ENCODE data around the gene SLC38A1. TPM values are rescaled to one million over a fixed set of nuclear protein-coding genes. Genes with fewer than 3 reads are reported as not detected.

The SLC38A1 gene
- polyA plus RNA-seq, 1 experiment, result 136 TPM

GRCh38 chr12:46187023-46187422 is 81.8 kb downstream of the SLC38A1 start:
- Histone ChIP-seq H3K4me3 (ENCODE audit: low read depth, low read length) (no peak overlapping the region), H3K9me3 (ENCODE audit: control insufficient read depth, insufficient read depth, low read length) (no peaks in the 10 kb centered on the region), H3K27me3 (ENCODE audit: control insufficient read depth, insufficient read depth, low read length) (no peaks in the 10 kb centered on the region), H3K27ac (ENCODE audit: low read depth, low read length) (no peak overlapping the region)
- CTCF ChIA-PET, result interaction anchor here (1.6 kb wide), 1 partner anchor 62 kb away, joined by 3 read pairs; no protein-coding TSS in a partner anchor
- peak; percentile 62 for DNase-seq (ENCODE audit: low read depth, low spot score)
- POLR2A ChIA-PET, result no interaction called here
- no peak for TF ChIP-seq CTCF (IDR thresholded peaks at IDR 0.05; ENCODE audit: low read depth, low read length)

- Histone ChIP-seq H3K9me3 (ENCODE audit: control insufficient read depth, insufficient read depth, low read length) (no peaks in the 10 kb centered on the region), H3K27me3 (ENCODE audit: control insufficient read depth, insufficient read depth, low read length) (no peaks in the 10 kb centered on the region), H3K4me3 (ENCODE audit: low read depth, low read length) (no peak overlapping the region), H3K27ac (ENCODE audit: low read depth, low read length) (no peak overlapping the region)
- ChIA-PET POLR2A (no interaction called here), CTCF (no interaction called here)
- DNase-seq (ENCODE audit: low read depth, low spot score), result no peak
- TF ChIP-seq CTCF (IDR thresholded peaks at IDR 0.05; ENCODE audit: low read depth, low read length), result no peak
Observed at GRCh38 chr12:46186088-46186487, 82.8 kb downstream of the SLC38A1 start.

GRCh38 chr12:46185686-46186085 is 83.2 kb downstream of the SLC38A1 start:
- Histone ChIP-seq H3K9me3 (ENCODE audit: control insufficient read depth, insufficient read depth, low read length) (no peaks in the 10 kb centered on the region), H3K4me3 (ENCODE audit: low read depth, low read length) (no peak overlapping the region), H3K27ac (ENCODE audit: low read depth, low read length) (no peak overlapping the region), H3K27me3 (ENCODE audit: control insufficient read depth, insufficient read depth, low read length) (no peaks in the 10 kb centered on the region)
- ChIA-PET POLR2A (no interaction called here), CTCF (interaction anchor here (1.8 kb wide), 1 partner anchor 60 kb away, joined by 8 read pairs; no protein-coding TSS in a partner anchor)
- TF ChIP-seq CTCF (IDR thresholded peaks at IDR 0.05; ENCODE audit: low read depth, low read length), result no peak
- no peak for DNase-seq (ENCODE audit: low read depth, low spot score)

- no peaks in the 10 kb centered on the region for H3K27me3 ChIP-seq (ENCODE audit: control insufficient read depth, insufficient read depth, low read length)
- no peaks in the 10 kb centered on the region for H3K9me3 ChIP-seq (ENCODE audit: control insufficient read depth, insufficient read depth, low read length)
- no peak for TF ChIP-seq CTCF (IDR thresholded peaks at IDR 0.05; ENCODE audit: low read depth, low read length)
- CTCF ChIA-PET, result interaction anchor here (1.8 kb wide), 1 partner anchor 60 kb away, joined by 8 read pairs; no protein-coding TSS in a partner anchor
- POLR2A ChIA-PET, result no interaction called here
- H3K4me3 ChIP-seq (ENCODE audit: low read depth, low read length), result no peak overlapping the region
- DNase-seq (ENCODE audit: low read depth, low spot score), result no peak
- no peak overlapping the region for H3K27ac ChIP-seq (ENCODE audit: low read depth, low read length)
Observed at GRCh38 chr12:46184798-46185595, 83.8 kb downstream of the SLC38A1 start.

GRCh38 chr12:46183112-46183511 is 85.7 kb downstream of the SLC38A1 start:
- H3K9me3 ChIP-seq (ENCODE audit: control insufficient read depth, insufficient read depth, low read length), result no peaks in the 10 kb centered on the region
- ChIA-PET POLR2A (no interaction called here), CTCF (no interaction called here)
- no peak for DNase-seq (ENCODE audit: low read depth, low spot score)
- H3K4me3 ChIP-seq (ENCODE audit: low read depth, low read length), result no peak overlapping the region
- H3K27me3 ChIP-seq (ENCODE audit: control insufficient read depth, insufficient read depth, low read length), result no peaks in the 10 kb centered on the region
- TF ChIP-seq CTCF (IDR thresholded peaks at IDR 0.05; ENCODE audit: low read depth, low read length), result no peak
- H3K27ac ChIP-seq (ENCODE audit: low read depth, low read length), result no peak overlapping the region
